ENCODE data around the gene DIP2A. TPM values are rescaled to one million over a fixed set of nuclear protein-coding genes. Genes with fewer than 3 reads are reported as not detected.

The DIP2A gene
- total and polyA plus RNA-seq, 5 donors, result 28.6 to 40.6 (median 37.1) TPM

- WGBS, result 92% methylated on average over 25 of the region's 25 CpGs
- ATAC-seq, result no peak
- Histone ChIP-seq H3K27ac (ENCODE audit: low read length) (no peak overlapping the region), H3K4me1 (ENCODE audit: control insufficient read depth, insufficient read depth, low read length) (no peaks in the 10 kb centered on the region), H3K27me3 (ENCODE audit: control insufficient read depth, insufficient read depth) (no peaks in the 10 kb centered on the region), H3K4me3 (ENCODE audit: low read length) (no peak overlapping the region), H3K9me3 (ENCODE audit: control insufficient read depth, low read length) (no peaks in the 10 kb centered on the region)
- intact Hi-C loops (cut with DNase I), result no loop called here
- no peak for DNase-seq
These were observed 40.3 kb upstream of the DIP2A start for GRCh38 chr21:46418265-46418946.

DNA sequence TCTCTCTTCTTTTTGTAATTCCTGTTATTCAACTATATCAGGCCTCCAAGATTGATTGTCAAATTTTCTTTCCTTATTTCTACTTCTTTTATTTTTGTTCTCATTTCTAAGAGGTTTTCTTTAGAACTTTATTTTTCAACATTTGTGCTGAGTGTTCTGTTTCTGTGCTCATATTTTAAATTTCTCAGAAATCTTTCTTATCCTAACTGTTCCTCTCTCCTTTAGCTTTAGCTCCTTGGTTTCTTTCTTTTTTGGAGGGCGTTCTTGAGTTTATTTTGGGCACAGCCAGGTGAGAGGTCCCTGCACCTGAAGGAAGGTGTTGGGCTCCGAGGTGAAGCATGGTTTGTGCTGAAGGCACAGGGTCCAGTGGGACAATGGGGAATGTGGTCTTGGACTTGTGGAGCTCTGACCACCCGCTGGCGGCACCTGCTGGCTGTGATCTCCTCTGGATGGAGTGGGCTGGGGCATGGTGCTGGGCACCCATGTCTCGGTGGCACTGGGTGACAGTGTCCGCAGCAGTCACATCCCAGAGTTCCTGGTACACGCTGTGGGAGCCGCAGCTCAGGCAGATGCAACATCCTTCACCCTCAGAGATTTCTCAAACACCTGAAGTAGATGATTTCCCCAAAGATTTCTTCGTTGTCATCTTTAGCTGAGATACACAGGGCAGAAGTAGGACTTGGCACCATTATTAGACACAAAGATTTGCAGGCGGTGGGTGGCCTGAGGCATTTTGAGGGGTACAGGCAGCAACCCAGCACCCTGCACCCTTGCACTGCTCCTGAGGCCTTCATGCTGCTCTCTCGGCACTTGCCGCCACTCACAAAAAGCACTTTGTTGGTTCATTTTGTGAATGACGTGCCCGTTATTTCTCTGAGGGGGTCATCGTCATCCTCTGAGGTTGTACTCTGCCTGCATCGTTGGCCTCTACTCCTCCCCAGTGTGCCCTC, 38.2 kb upstream of the DIP2A start:
- Histone ChIP-seq H3K4me3 (ENCODE audit: low read length) (no peak overlapping the region), H3K27me3 (ENCODE audit: control insufficient read depth, insufficient read depth) (no peaks in the 10 kb centered on the region), H3K4me1 (ENCODE audit: control insufficient read depth, insufficient read depth, low read length) (no peaks in the 10 kb centered on the region), H3K9me3 (ENCODE audit: control insufficient read depth, low read length) (no peaks in the 10 kb centered on the region), H3K27ac (ENCODE audit: low read length) (no peak overlapping the region)
- intact Hi-C loops (cut with DNase I), result no loop called here
- WGBS, result 91% methylated on average over 16 of the region's 16 CpGs
- no peak for DNase-seq
- no peak for ATAC-seq

DNA sequence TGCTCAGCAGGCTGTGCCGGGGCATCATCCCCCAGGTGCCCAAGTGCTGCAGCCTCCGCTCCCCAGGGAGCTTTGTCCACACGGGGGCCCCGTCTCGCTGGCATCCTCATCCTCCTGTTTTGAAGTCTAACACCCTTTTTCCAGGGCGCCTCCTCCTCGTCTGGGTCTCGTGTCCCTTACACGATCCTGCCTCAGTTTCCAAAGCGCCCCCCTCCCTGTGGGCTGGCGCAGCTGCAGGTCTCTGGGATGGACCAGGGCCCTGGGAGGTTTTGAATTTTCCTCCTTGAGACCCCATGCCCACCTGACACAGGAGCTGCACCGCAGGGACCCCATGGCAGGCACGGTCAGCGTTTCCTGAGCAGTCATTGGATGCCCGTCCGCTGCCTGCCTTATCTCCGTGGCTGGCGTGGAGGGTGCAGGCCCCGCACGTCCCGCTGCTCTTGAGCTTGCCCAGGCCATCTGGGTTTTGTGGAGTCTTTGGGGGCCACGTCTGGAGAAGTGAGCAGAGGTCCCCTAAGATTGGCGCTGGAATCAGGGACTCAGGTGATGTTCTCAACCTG, 37.4 kb upstream of the DIP2A start:
- Histone ChIP-seq H3K27me3 (ENCODE audit: control insufficient read depth, insufficient read depth) (no peaks in the 10 kb centered on the region), H3K4me3 (ENCODE audit: low read length) (no peak overlapping the region), H3K4me1 (ENCODE audit: control insufficient read depth, insufficient read depth, low read length) (no peaks in the 10 kb centered on the region), H3K9me3 (ENCODE audit: control insufficient read depth, low read length) (no peaks in the 10 kb centered on the region), H3K27ac (ENCODE audit: low read length) (no peak overlapping the region)
- no peak for DNase-seq
- no peak for ATAC-seq
- intact Hi-C loops (cut with DNase I), result no loop called here
- WGBS, result 94% methylated on average over 23 of the region's 23 CpGs

- no peak for DNase-seq
- Histone ChIP-seq H3K27ac (ENCODE audit: low read length) (no peak overlapping the region), H3K9me3 (ENCODE audit: control insufficient read depth, low read length) (no peaks in the 10 kb centered on the region), H3K4me3 (ENCODE audit: low read length) (no peak overlapping the region), H3K27me3 (ENCODE audit: control insufficient read depth, insufficient read depth) (no peaks in the 10 kb centered on the region), H3K4me1 (ENCODE audit: control insufficient read depth, insufficient read depth, low read length) (no peaks in the 10 kb centered on the region)
- ATAC-seq, result no peak
- 93% methylated on average over 35 of the region's 35 CpGs for WGBS
- intact Hi-C loops (cut with DNase I), result no loop called here
These were observed 36.7 kb upstream of the DIP2A start for GRCh38 chr21:46421756-46422555.

DNA sequence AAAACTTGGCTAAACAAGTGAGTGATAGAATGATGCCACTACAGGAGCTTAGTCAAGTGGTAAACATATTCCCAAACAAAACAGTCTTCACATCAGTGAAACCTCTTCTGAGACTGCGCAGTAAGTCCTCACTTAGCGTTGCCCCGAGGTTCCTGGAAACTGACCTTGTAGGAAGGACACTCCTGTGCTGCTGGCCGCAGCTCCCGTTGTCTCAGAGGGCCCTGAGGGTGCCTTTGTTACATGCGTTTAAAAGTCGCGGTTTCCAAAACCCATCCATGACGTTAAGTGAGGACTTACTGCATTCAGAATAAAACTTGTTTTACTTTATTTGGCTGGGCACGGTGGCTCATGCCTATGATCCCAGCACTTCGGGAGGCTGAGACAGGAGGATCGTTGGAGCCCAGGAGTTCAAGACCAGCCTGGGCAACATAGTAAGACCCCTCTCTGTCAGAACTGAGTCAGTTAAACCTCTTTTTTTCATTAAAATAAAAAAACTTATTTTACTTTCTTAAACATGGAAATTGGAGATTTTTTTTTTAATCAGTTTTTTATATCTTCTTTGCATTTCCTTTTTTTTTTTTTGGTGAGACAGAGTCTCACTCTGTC, 36.0 kb upstream of the DIP2A start:
- DNase-seq (no peak), ATAC-seq (no peak)
- no peaks in the 10 kb centered on the region for H3K4me1 ChIP-seq (ENCODE audit: control insufficient read depth, insufficient read depth, low read length)
- WGBS, result 97% methylated on average over 12 of the region's 12 CpGs
- H3K27ac ChIP-seq (ENCODE audit: low read length), result no peak overlapping the region
- no peak overlapping the region for H3K4me3 ChIP-seq (ENCODE audit: low read length)
- intact Hi-C loops (cut with DNase I), result no loop called here
- H3K9me3 ChIP-seq (ENCODE audit: control insufficient read depth, low read length), result no peaks in the 10 kb centered on the region
- H3K27me3 ChIP-seq (ENCODE audit: control insufficient read depth, insufficient read depth), result no peaks in the 10 kb centered on the region

GRCh38 chr21:46423546-46424038, 35.1 kb upstream of the DIP2A start:
- ATAC-seq, result no peak
- Histone ChIP-seq H3K4me3 (ENCODE audit: low read length) (no peak overlapping the region), H3K27ac (ENCODE audit: low read length) (no peak overlapping the region), H3K4me1 (ENCODE audit: control insufficient read depth, insufficient read depth, low read length) (no peaks in the 10 kb centered on the region), H3K9me3 (ENCODE audit: control insufficient read depth, low read length) (no peaks in the 10 kb centered on the region), H3K27me3 (ENCODE audit: control insufficient read depth, insufficient read depth) (no peaks in the 10 kb centered on the region)
- 64% methylated on average over 1 of the region's 1 CpG for WGBS
- DNase-seq, result no peak
- intact Hi-C loops (cut with DNase I), result no loop called here

- intact Hi-C loops (cut with DNase I), result no loop called here
- no peak for DNase-seq
- no peak overlapping the region for H3K27ac ChIP-seq (ENCODE audit: low read length)
- H3K4me3 ChIP-seq (ENCODE audit: low read length), result no peak overlapping the region
- ATAC-seq, result no peak
- WGBS, result 79% methylated on average over 17 of the region's 17 CpGs
- H3K27me3 ChIP-seq (ENCODE audit: control insufficient read depth, insufficient read depth), result no peaks in the 10 kb centered on the region
- no peaks in the 10 kb centered on the region for H3K4me1 ChIP-seq (ENCODE audit: control insufficient read depth, insufficient read depth, low read length)
- H3K9me3 ChIP-seq (ENCODE audit: control insufficient read depth, low read length), result no peaks in the 10 kb centered on the region
These were observed 34.6 kb upstream of the DIP2A start for GRCh38 chr21:46424039-46424591.

- 88% methylated on average over 13 of the region's 14 CpGs for WGBS
- no peak overlapping the region for H3K27ac ChIP-seq (ENCODE audit: low read length)
- no peaks in the 10 kb centered on the region for H3K9me3 ChIP-seq (ENCODE audit: control insufficient read depth, low read length)
- H3K4me3 ChIP-seq (ENCODE audit: low read length), result no peak overlapping the region
- H3K27me3 ChIP-seq (ENCODE audit: control insufficient read depth, insufficient read depth), result no peaks in the 10 kb centered on the region
- no peak for ATAC-seq
- no peaks in the 10 kb centered on the region for H3K4me1 ChIP-seq (ENCODE audit: control insufficient read depth, insufficient read depth, low read length)
- no peak for DNase-seq
- intact Hi-C loops (cut with DNase I), result no loop called here
These were observed 34.1 kb upstream of the DIP2A start for GRCh38 chr21:46424621-46425020.

DNA sequence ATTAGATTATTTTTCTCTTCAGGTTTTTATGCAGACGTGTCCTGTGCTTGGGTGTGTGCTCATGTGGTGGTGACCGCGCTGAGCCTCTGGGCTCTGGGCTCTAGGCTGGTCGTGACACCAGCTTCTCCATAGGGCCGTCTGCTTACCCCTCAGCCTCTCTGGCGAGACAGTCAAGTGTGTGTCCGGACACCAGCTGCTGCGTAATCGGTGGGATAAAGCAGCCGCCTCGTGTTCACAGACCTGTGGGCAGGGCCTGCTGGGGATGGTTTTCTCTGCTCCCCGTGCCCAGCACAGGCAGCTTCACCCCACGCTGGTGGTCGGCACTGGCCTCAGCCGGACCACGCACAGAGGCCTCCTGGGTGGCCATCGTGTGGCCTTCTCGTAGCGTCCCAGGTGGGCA, 33.6 kb upstream of the DIP2A start:
- no peak for DNase-seq
- H3K4me3 ChIP-seq (ENCODE audit: low read length), result no peak overlapping the region
- intact Hi-C loops (cut with DNase I), result no loop called here
- H3K27me3 ChIP-seq (ENCODE audit: control insufficient read depth, insufficient read depth), result no peaks in the 10 kb centered on the region
- no peaks in the 10 kb centered on the region for H3K4me1 ChIP-seq (ENCODE audit: control insufficient read depth, insufficient read depth, low read length)
- no peak overlapping the region for H3K27ac ChIP-seq (ENCODE audit: low read length)
- 96% methylated on average over 19 of the region's 19 CpGs for WGBS
- no peak for ATAC-seq
- H3K9me3 ChIP-seq (ENCODE audit: control insufficient read depth, low read length), result no peaks in the 10 kb centered on the region

DNA sequence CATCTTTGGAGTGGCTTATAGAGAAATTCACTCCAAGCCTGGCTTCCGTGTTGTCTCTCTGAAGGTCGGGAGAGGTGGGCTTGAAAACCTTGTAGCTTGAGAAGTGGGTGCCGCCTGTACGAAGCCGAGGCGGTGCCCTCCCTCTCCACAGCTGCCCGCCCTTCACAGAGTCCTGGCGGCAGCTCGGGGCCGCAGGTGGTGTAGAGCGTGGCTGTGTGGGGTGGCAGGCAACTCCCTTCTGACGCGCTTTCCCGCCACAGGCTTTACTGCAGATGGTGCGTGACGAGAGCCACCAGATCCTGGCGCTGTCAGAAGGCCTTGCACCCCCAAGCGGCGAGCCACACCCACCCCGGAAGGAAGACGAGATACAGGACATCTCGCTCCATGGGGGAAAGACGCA, 33.1 kb upstream of the DIP2A start:
- Histone ChIP-seq H3K4me3 (ENCODE audit: low read length) (no peak overlapping the region), H3K9me3 (ENCODE audit: control insufficient read depth, low read length) (no peaks in the 10 kb centered on the region), H3K4me1 (ENCODE audit: control insufficient read depth, insufficient read depth, low read length) (no peaks in the 10 kb centered on the region), H3K27me3 (ENCODE audit: control insufficient read depth, insufficient read depth) (no peaks in the 10 kb centered on the region), H3K27ac (ENCODE audit: low read length) (no peak overlapping the region)
- ATAC-seq, result no peak
- WGBS, result 91% methylated on average over 23 of the region's 23 CpGs
- no peak for DNase-seq
- intact Hi-C loops (cut with DNase I), result no loop called here
